ENCODE measurements around the gene ZSCAN2. TPM values are rescaled to one million over a fixed set of nuclear protein-coding genes. Genes with fewer than 3 reads are reported as not detected.
A peak's percentile ranks its signal among the peaks of the same experiment; 100 is the strongest.
"Not testable (repeated sequence)": the region's sequence is repeated elsewhere in the genome, so short reads cannot be mapped to it uniquely, and the experiment has no call there.

The ZSCAN2 gene
- total and polyA plus RNA-seq, 10 donors = 4.6 to 15.1 (median 9.9) TPM

- WGBS, 5 donors = 0 to 1% (median 0%) methylated on average over 18 to 52 of the region's 52 CpGs
- H3K4me1 ChIP-seq = peaks cover 0 to 12% (median 7%) of the 10 kb centered on the region in 6 donors
- intact Hi-C loops (cut with DNase I; ENCODE audit: low total_unique reads) = no loop called here
These were observed 30.6 kb upstream of the ZSCAN2 start for GRCh38 chr15:84570164-84570735.

DNA sequence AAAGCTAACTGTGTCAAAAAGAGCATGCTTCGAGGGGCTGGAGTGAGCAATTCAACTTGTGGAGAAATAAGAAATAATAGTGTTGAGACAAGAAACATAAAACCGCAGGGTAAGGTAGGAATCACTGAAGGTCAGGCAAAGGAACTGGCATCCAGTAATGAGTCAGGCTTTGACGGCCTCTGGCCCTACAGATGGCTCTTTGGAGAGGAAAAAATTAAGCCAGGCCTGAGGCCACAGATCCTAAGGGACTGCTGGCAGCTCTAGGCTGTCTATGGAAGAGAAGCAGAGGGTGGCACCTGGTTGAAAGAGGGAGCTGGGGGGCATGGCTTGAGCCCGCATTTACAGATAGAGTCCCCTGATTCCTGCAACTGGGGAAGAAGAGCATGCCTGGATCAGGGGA lies 28.6 kb upstream of the ZSCAN2 start:
- Histone ChIP-seq H3K4me3 (no peak overlapping the region), H3K27ac (no peak overlapping the region), H3K9me3 (no peaks in the 10 kb centered on the region), H3K36me3 (no peaks in the 10 kb centered on the region), H3K27me3 (replicated peaks in 1 of 7) (no peaks in the 10 kb centered on the region), H3K4me1 (peaks cover 0 to 12% (median 7%) of the 10 kb centered on the region in 6 donors)
- intact Hi-C loops (cut with DNase I; ENCODE audit: low total_unique reads) = no loop called here
- WGBS, 5 donors = 88 to 93% (median 91%) methylated on average over 4 of the region's 4 CpGs
- DNase-seq = no peak
- no peak for TF ChIP-seq POLR2A (IDR thresholded peaks at IDR 0.05)
- TF ChIP-seq POLR2AphosphoS5 (IDR thresholded peaks at IDR 0.05) = no peak
- TF ChIP-seq CTCF (IDR thresholded peaks at IDR 0.05 in 8 of 11, conservative IDR thresholded peaks at IDR 0.05 in 3 of 11) = no peak

More at GRCh38 chr15:84570164-84570735, 30.6 kb upstream of the ZSCAN2 start:
- H3K4me3 ChIP-seq = peak overlapping the region; percentile 47 to 86 (median 68)
- DNase-seq = peak; percentile 91
- H3K27ac ChIP-seq = peak overlapping the region; percentile 60 to 90 (median 86)
- TF ChIP-seq POLR2AphosphoS5 (IDR thresholded peaks at IDR 0.05) (peak in 1 of 3 donors; percentile 26), POLR2A (IDR thresholded peaks at IDR 0.05) (no peak), CTCF (IDR thresholded peaks at IDR 0.05 in 8 of 11, conservative IDR thresholded peaks at IDR 0.05 in 3 of 11) (no peak)
- H3K27me3 ChIP-seq (replicated peaks in 1 of 7) = no peaks in the 10 kb centered on the region
- no peaks in the 10 kb centered on the region for H3K9me3 ChIP-seq
- no peaks in the 10 kb centered on the region for H3K36me3 ChIP-seq

DNA sequence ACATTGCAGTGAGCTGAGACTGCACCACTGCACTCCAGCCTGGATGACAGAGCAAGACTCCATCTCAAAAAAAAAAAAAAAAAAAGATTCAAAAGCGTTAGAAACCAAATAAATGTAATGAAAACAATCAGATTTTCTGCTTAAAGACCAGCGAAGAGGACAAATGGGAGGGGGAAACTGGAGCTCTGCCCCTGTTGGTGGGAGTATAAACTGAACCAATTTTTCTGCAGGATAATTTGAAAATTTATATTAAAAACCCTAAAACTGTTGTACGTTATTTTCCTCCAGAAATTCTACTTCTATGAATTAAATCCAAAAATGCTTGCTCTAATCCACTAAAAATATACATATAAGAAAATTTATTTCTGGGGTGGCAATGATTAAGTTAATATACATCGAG lies 25.3 kb upstream of the ZSCAN2 start:
- WGBS, 5 donors = 83 to 95% (median 92%) methylated on average over 4 of the region's 4 CpGs
- Histone ChIP-seq H3K4me3 (no peak overlapping the region), H3K9me3 (no peaks in the 10 kb centered on the region), H3K36me3 (no peaks in the 10 kb centered on the region), H3K27ac (no peak overlapping the region), H3K27me3 (replicated peaks in 1 of 7) (no peaks in the 10 kb centered on the region), H3K4me1 (no peaks in the 10 kb centered on the region)
- DNase-seq = no peak
- TF ChIP-seq POLR2A (IDR thresholded peaks at IDR 0.05) (no peak), POLR2AphosphoS5 (IDR thresholded peaks at IDR 0.05) (no peak), CTCF (IDR thresholded peaks at IDR 0.05 in 8 of 11, conservative IDR thresholded peaks at IDR 0.05 in 3 of 11) (no peak)
- intact Hi-C loops (cut with DNase I; ENCODE audit: low total_unique reads) = no loop called here

DNA sequence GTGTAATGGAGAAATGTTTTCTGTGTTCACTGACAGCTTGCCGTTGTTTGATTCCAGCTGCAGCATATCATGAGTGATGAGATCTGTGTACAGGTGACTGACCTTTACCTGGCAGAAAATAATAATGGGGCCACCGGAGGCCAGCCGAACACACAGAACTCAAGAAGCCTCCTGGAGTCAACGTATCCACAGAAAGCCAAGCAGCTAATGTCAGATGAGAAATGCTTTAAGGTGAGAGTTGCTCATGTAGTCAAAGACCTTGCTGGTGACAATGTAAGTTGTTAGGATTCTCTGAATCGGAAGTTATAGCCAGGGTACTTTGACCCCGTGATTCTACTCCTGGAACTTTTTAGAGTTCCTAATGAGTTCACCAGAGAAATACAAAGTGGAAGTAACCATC lies 22.9 kb upstream of the ZSCAN2 start:
- H3K4me3 ChIP-seq; H3K27me3 ChIP-seq (replicated peaks in 1 of 7); H3K9me3 ChIP-seq; DNase-seq; H3K4me1 ChIP-seq; H3K27ac ChIP-seq; intact Hi-C loops (cut with DNase I; ENCODE audit: low total_unique reads); H3K36me3 ChIP-seq: not testable (repeated sequence)
- WGBS, 5 donors = 92 to 94% (median 93%) methylated on average over 6 of the region's 6 CpGs
